Naive B cell (primary cell): Measurements from ENCODE around the gene SLC25A51. TPM values are rescaled to one million over a fixed set of nuclear protein-coding genes. Genes with fewer than 3 reads are reported as not detected.
A peak's percentile ranks its signal among the peaks of the same experiment; 100 is the strongest.

Experiments used
- ATAC-seq, 2 donors: fragments of 150-1000 bp; cut with Tn5 transposase; 2 replicates each; pipeline ENCODE4 v1.10.0; 2021; ENCODE audit warnings: low read depth in 2 of 2, mild to moderate bottlenecking in 2 of 2, moderate library complexity in 2 of 2
- DNase-seq: peaks from one replicate; pipeline ENCODE4 v3.0.0; 2022
- H3K27ac Mint-ChIP-seq, 6 donors: one replicate each; pipeline ENCODE4 v1.8.0; 2020 to 2022; ENCODE audit warnings: mild to moderate bottlenecking in 6 of 6, mixed read lengths in 6 of 6, moderate library complexity in 5 of 6, inconsistent platforms in 2 of 6
- H3K27me3 Mint-ChIP-seq, 3 donors: one replicate each; pipeline ENCODE4 v1.8.0; 2021 to 2022; ENCODE audit warnings: mixed read lengths in 3 of 3, mild to moderate bottlenecking in 1 of 3
- H3K36me3 Mint-ChIP-seq, 2 donors: one replicate each; pipeline ENCODE4 v1.8.0; 2020 to 2022; ENCODE audit warnings: mixed read lengths in 2 of 2, inconsistent platforms in 1 of 2, mild to moderate bottlenecking in 1 of 2
- H3K4me1 Mint-ChIP-seq, 3 donors: one replicate each; pipeline ENCODE4 v1.8.0; 2020 to 2022; ENCODE audit warnings: mixed read lengths in 3 of 3, inconsistent platforms in 1 of 3, mild to moderate bottlenecking in 1 of 3, moderate library complexity in 1 of 3
- H3K4me3 Mint-ChIP-seq, 8 donors: one replicate each; pipeline ENCODE4 v1.8.0; 2020 to 2022; ENCODE audit warnings: mild to moderate bottlenecking in 8 of 8, mixed read lengths in 8 of 8, moderate library complexity in 8 of 8, inconsistent platforms in 2 of 8
- H3K9me3 Mint-ChIP-seq, 7 donors: one replicate each; pipeline ENCODE4 v1.8.0; 2020 to 2022; ENCODE audit warnings: mixed read lengths in 7 of 7, mild to moderate bottlenecking in 5 of 7, inconsistent platforms in 2 of 7, moderate library complexity in 1 of 7
- polyA plus RNA-seq, 6 donors: library from polyadenylated mRNA; unstranded; fragments of 300-500 nt; fragmentation: Illumina TruSeq; gene quantifications; one replicate each; pipeline ENCODE4 v1.2.3, GENCODE V29; 2021; ENCODE audit warnings: low read depth in 6 of 6

Gene SLC25A51
- 10 to 100 TPM in 2 of 6 donors, 1 to 10 TPM in 4; 7.5 to 11.7 (median 9.7) TPM for polyA plus RNA-seq

DNA sequence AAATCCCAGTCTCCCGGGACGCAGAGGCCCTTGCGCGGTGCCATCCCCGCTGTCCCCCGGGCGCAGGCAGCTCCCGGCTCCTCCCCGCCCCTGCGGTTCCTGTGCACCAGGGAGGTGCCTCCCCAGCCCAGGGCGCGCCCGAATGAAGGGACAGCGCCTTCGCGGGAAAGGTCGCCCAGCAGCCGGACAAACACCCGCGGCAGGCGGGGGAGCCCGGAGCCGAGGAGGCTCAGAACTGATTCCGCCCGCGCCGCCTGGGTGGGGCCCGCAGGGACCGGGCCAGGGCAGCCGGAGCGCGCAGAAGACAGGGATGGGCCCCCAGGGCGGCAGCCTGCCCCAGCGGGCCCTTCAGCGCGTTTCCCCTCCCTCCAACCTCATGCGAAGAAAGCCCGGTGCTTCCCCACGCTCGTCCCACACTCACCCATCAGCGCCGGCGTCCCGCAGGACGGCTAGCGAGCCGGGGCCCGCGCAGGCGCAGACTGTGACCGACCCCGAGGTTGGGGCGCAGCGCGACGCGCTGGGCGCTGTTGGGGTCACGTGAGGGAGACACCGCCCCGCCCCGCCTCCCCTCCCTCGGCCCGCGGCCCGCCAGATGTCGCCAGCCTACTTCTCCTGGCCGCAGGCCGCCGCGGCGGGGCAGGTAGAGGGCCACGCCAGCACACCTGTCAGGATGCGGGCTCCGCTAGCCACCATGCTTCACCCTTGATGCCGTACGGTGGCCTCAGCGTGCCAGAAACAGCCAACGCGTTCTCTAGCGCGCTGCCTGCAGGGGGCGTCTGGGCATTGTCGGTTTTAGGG, at the start of gene SLC25A51:
SLC25A51 (minus strand) TSS at position 481 of the 798 bp plus-strand sequence. CDS start 15,577 bp downstream, outside the sequence.
- Mint-ChIP-seq H3K27ac (peak within 1 kb of the TSS; percentile 92 to 99 (median 94)), H3K4me3 (peak within 1 kb of the TSS; percentile 91 to 95 (median 94)), H3K36me3 (no peaks in the 10 kb centered on the region), H3K27me3 (no peaks in the 10 kb centered on the region), H3K4me1 (peaks cover 8 to 19% (median 18%) of the 10 kb centered on the region in 3 donors), H3K9me3 (no peaks in the 10 kb centered on the region)
- ATAC-seq (peak; percentile 81 to 83), DNase-seq (peak; percentile 94)

DNA sequence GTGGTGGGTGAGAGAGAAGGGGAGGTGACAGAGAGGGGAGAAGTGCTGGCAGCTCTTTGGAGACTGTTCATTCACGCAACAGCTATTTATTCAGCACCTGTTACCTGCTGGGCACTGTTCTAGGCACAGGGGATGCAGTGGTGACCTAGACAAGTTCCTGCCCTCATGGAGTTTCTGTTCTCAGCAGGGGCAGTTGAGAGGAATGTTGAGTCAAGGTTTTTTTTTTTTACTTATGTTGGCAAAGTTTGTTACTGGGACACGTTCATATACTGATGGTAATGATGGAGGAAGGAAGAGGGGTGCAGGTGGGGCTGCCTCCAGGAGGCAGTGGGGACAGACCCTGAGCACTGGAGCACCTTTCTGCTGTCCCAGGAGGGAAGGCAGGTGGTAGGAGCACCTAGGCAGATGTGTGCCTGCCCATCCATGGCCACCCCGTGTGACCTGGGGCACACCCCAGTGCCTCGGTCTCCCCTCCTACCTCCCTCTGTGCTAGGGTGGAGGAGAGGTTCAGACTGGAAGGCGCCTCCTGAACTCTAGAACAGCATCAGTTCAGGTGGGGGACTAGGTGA, 49.4 kb upstream of the SLC25A51 start:
- peaks cover 0 to 5% (median 0%) of the 10 kb centered on the region in 7 donors for H3K9me3 Mint-ChIP-seq
- no peaks in the 10 kb centered on the region for H3K4me1 Mint-ChIP-seq
- no peaks in the 10 kb centered on the region for H3K36me3 Mint-ChIP-seq
- peaks cover 0 to 23% (median 15%) of the 10 kb centered on the region in 3 donors for H3K27me3 Mint-ChIP-seq
- ATAC-seq (no peak), DNase-seq (no peak)
- no peak overlapping the region for H3K4me3 Mint-ChIP-seq
- H3K27ac Mint-ChIP-seq, result peak overlapping the region in 1 of 6 donors; percentile 0

DNA sequence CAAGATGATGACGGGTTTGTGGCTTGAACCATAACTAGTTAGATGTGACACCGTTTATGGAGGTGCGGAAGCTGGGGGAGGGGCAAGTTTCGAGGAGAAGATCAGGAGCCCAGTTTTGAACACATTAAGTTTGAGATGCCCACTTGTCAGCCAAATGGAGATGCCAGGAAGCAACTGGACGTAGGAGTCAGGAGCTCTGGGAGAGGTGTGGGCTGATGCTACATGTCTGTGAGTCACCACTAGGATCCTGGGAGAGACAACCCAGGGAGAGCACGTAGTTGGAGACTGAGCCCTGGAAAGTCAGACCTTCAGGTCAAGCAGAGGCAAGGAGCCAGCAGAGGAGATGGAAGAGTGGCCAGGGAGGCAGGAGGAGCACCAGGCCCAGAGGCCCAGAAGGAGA, 48.8 kb upstream of the SLC25A51 start:
- no peaks in the 10 kb centered on the region for H3K4me1 Mint-ChIP-seq
- no peaks in the 10 kb centered on the region for H3K36me3 Mint-ChIP-seq
- H3K9me3 Mint-ChIP-seq, result peaks cover 0 to 5% (median 0%) of the 10 kb centered on the region in 7 donors
- peaks cover 0 to 21% (median 12%) of the 10 kb centered on the region in 3 donors for H3K27me3 Mint-ChIP-seq
- H3K27ac Mint-ChIP-seq, result no peak overlapping the region
- ATAC-seq, result no peak
- H3K4me3 Mint-ChIP-seq, result peak overlapping the region in 1 of 8 donors; percentile 1
- DNase-seq, result no peak

DNA sequence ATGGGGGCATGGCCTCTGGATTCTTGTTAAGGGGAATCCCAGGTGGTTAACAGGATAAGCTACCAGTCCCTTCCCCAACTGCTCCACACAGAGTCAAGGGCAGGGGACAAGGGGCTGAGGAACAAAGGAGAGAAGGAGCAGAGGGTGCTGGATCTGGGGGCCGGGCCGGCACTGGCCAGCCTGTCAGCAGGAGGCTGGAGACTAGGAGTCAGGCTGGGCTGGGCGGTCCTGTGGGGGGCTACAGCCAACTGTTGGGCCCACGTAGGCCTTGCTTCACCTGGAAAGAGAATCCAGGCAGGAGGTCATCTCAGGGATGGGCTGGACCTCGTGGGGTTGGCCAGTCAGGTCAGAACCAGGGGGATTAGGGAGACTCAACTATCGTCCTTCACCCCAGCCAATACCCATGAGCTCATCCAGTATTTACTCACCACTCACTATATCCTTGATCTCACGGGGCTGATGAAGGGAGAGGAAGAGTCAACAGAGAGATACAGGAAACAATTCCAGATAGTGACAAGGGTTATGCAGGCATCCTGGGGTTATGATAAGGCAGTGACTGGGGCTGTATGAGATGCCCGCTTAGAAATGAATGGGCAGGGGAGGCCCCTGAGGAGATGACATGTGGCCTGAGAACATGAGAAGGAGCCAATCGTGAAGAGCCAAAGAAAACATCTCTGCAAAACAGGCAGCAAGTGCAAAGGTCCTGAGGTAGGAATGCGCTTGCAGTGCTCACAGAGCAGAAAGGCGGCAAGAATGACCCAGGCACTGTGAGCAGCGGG, 47.9 kb upstream of the SLC25A51 start:
- Mint-ChIP-seq H3K36me3 (no peaks in the 10 kb centered on the region), H3K27ac (peak overlapping the region in 1 of 6 donors; percentile 57), H3K27me3 (peaks cover 0 to 14% (median 7%) of the 10 kb centered on the region in 3 donors), H3K4me3 (no peak overlapping the region), H3K4me1 (no peaks in the 10 kb centered on the region), H3K9me3 (peaks cover 0 to 5% (median 0%) of the 10 kb centered on the region in 7 donors)
- ATAC-seq (no peak), DNase-seq (no peak)

GRCh38 chr9:37950561-37950960, 46.6 kb upstream of the SLC25A51 start:
- H3K27me3 Mint-ChIP-seq, result peaks cover 0 to 14% (median 7%) of the 10 kb centered on the region in 3 donors
- peaks cover 0 to 5% (median 0%) of the 10 kb centered on the region in 7 donors for H3K9me3 Mint-ChIP-seq

DNA sequence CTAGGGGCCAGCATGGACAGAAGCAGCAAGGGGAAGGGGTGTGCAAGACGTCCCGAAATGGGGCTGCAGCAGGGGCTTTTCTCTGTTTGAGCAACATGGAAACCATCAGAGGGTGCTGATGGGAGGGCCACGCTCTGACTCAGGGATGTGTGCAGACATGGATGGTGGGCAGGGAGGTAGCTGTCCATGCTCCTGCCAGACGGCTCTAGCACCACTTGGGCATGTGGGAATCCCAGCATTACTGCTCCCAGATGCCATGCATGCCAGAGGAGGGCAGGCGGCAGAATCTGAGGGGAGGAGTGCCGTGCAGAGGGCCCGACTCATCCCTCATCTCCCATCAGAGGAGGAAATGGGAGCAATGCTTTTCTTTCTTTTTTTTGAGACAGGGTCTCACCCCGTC, 45.6 kb upstream of the SLC25A51 start:
- no peak for DNase-seq
- Mint-ChIP-seq H3K9me3 (peaks cover 0 to 5% (median 0%) of the 10 kb centered on the region in 7 donors), H3K4me3 (no peak overlapping the region), H3K27ac (no peak overlapping the region), H3K27me3 (peaks cover 0 to 14% (median 7%) of the 10 kb centered on the region in 3 donors), H3K36me3 (no peaks in the 10 kb centered on the region), H3K4me1 (no peaks in the 10 kb centered on the region)
- no peak for ATAC-seq

More at GRCh38 chr9:37950561-37950960, 46.6 kb upstream of the SLC25A51 start:
- H3K36me3 Mint-ChIP-seq, result no peaks in the 10 kb centered on the region
- ATAC-seq (no peak), DNase-seq (no peak)
- no peaks in the 10 kb centered on the region for H3K4me1 Mint-ChIP-seq
- H3K27ac Mint-ChIP-seq, result peak overlapping the region in 1 of 6 donors; percentile 61
- H3K4me3 Mint-ChIP-seq, result no peak overlapping the region

DNA sequence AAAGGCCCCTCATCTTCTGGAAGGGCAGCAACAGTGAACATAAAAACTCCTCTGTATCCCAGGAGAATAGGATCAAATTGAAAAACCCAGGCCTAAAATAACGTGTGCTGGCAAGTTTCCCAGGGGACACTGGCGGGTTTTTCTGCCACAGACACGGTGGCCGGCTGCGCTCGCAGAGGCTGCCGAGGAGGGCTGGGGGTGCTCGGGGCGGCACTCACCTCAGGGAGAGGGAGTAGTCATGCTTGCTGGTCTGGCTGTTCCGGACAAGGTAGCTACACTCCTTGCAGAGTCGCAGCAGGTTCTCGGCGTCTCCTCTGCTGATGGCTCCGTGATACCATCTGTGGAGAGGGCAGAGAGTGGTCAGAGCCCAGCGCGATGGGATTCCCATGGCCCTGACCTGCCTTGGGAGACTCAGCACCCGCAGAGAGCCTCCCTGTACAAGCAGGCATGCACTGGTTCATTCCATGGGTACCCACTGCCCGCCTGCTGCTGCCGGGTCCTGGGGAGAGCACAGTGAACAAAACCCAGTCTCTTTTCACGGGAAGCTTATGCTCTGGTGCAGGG, 44.6 kb upstream of the SLC25A51 start:
- no peaks in the 10 kb centered on the region for H3K36me3 Mint-ChIP-seq
- ATAC-seq (no peak), DNase-seq (no peak)
- peaks cover 0 to 5% (median 0%) of the 10 kb centered on the region in 7 donors for H3K9me3 Mint-ChIP-seq
- peaks cover 0 to 19% (median 13%) of the 10 kb centered on the region in 3 donors for H3K27me3 Mint-ChIP-seq
- H3K4me3 Mint-ChIP-seq, result no peak overlapping the region
- H3K4me1 Mint-ChIP-seq, result no peaks in the 10 kb centered on the region
- H3K27ac Mint-ChIP-seq, result no peak overlapping the region

DNA sequence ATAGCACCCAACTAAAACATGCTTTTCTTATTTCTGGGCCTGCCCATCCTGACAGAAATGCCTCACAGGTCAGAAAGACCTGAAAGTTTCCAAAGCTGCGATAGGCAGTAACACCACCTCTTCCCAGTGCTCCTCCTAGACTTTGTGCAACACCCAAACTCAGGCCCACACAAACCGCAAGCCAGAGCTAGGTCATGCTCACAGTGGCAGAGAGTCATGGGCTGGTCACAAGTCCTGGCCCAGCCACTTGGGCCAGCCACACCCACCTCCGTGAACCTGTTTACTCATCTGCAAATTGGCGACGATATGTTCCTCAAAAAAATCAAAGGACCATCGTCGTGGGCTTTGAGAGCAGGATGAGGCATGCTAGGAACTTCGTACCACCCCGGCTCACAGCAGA, 44.0 kb upstream of the SLC25A51 start:
- peaks cover 0 to 24% (median 13%) of the 10 kb centered on the region in 3 donors for H3K27me3 Mint-ChIP-seq
- no peak for ATAC-seq
- H3K36me3 Mint-ChIP-seq, result no peaks in the 10 kb centered on the region
- DNase-seq, result no peak
- H3K9me3 Mint-ChIP-seq, result peaks cover 0 to 5% (median 0%) of the 10 kb centered on the region in 7 donors
- H3K4me3 Mint-ChIP-seq, result no peak overlapping the region
- H3K27ac Mint-ChIP-seq, result no peak overlapping the region
- no peaks in the 10 kb centered on the region for H3K4me1 Mint-ChIP-seq

DNA sequence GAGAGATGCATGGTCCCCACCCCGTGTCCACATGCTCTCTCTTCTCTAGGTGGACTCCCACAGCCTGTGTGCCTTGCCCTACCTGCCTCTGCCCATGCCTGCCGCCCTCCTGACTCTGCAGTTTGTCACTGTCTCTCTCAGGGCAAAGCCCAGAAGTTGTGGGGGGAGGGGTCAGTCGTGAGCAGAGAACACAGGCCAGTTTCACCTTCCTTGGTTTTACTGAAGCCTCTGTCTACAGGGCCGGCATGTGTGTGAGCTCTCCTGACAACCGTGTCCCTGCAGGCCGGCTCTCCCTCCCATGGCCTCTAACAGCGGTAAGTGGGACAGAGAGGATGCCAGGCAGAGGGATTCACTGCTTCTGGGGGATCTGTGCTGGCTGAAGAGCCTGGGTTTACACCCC, 43.5 kb upstream of the SLC25A51 start:
- no peaks in the 10 kb centered on the region for H3K4me1 Mint-ChIP-seq
- no peak overlapping the region for H3K4me3 Mint-ChIP-seq
- peaks cover 0 to 22% (median 13%) of the 10 kb centered on the region in 3 donors for H3K27me3 Mint-ChIP-seq
- no peak overlapping the region for H3K27ac Mint-ChIP-seq
- DNase-seq (no peak), ATAC-seq (no peak)
- no peaks in the 10 kb centered on the region for H3K36me3 Mint-ChIP-seq
- H3K9me3 Mint-ChIP-seq, result peaks cover 0 to 5% (median 0%) of the 10 kb centered on the region in 7 donors

DNA sequence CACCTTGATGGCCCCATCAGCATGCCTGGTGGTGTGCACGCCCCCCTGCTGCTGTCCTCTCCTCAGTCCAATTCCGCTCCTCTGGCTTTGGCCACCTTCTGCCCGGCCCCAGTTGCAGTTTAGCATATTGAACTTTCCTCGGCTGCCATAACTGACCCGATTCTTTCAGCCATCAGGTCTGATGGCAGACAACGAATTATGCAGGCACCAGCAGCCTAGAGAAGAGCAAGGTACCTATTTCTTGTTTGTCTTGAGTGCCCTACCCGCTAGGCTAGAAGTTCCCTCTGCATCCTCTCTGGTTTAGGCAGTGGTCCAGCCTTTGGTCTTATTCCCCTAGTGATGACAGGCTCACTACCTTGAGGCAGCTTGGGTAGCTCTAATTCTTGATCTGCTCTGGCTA, 43.0 kb upstream of the SLC25A51 start:
- DNase-seq (no peak), ATAC-seq (no peak)
- Mint-ChIP-seq H3K27me3 (peaks cover 0 to 17% (median 9%) of the 10 kb centered on the region in 3 donors), H3K36me3 (no peaks in the 10 kb centered on the region), H3K4me3 (no peak overlapping the region), H3K9me3 (peaks cover 0 to 3% (median 0%) of the 10 kb centered on the region in 7 donors), H3K4me1 (no peaks in the 10 kb centered on the region), H3K27ac (no peak overlapping the region)

DNA sequence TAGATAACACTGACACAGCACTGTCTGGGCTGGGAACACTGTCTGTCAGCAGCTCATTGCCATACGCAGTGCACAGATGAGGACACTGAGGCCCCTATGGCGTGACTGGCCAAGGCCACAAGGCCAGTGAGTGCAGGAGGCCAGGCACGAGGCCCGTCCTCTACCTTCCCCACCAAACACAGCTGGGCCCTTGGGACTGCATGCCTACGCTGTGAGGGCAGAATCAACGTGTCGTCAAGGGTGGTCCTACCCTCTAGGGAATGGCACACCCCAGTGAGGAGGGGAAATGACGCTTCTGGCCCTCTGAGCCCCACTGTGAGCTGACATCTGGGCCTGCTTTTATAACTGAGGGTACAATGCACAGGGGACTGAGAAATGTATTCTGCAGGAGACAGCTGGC, 42.1 kb upstream of the SLC25A51 start:
- H3K4me1 Mint-ChIP-seq, result no peaks in the 10 kb centered on the region

GRCh38 chr9:37944671-37945481, 40.9 kb upstream of the SLC25A51 start:
- Mint-ChIP-seq H3K27me3 (peaks cover 0 to 12% (median 6%) of the 10 kb centered on the region in 3 donors), H3K36me3 (no peaks in the 10 kb centered on the region), H3K27ac (peak overlapping the region in 1 of 6 donors; percentile 39), H3K9me3 (no peaks in the 10 kb centered on the region), H3K4me1 (no peaks in the 10 kb centered on the region), H3K4me3 (no peak overlapping the region)
- no peak for ATAC-seq
- DNase-seq, result no peak

More for the DNA sequence above, 42.1 kb upstream of the SLC25A51 start:
- no peaks in the 10 kb centered on the region for H3K36me3 Mint-ChIP-seq
- H3K27ac Mint-ChIP-seq, result peak overlapping the region in 1 of 6 donors; percentile 49
- DNase-seq (no peak), ATAC-seq (no peak)
- H3K4me3 Mint-ChIP-seq, result no peak overlapping the region
- peaks cover 0 to 12% (median 6%) of the 10 kb centered on the region in 3 donors for H3K27me3 Mint-ChIP-seq
- H3K9me3 Mint-ChIP-seq, result no peaks in the 10 kb centered on the region
